Neural cell (in vitro differentiated cells): ENCODE results near the gene FABP1.

Experiments
- CTCF ChIP-seq: fragments of 450-650 bp; IDR thresholded peaks from 2 replicates; pipeline ENCODE4 v1.5.1; 2014; ENCODE audit warnings: antibody characterized with exemption, mild to moderate bottlenecking, moderate library complexity; ENCODE audit not compliant: poor library complexity, severe bottlenecking
- MXI1 ChIP-seq: fragments of 450-650 bp; conservative IDR thresholded peaks from 2 replicates; pipeline ENCODE4 v1.6.1; 2014; ENCODE audit warnings: antibody characterized with exemption, mild to moderate bottlenecking; ENCODE audit not compliant: poor library complexity, severe bottlenecking
- SMC3 ChIP-seq: fragments of 450-650 bp; conservative IDR thresholded peaks from 2 replicates; pipeline ENCODE4 v1.6.1; 2014; ENCODE audit warnings: antibody characterized with exemption, mild to moderate bottlenecking, moderate library complexity; ENCODE audit not compliant: poor library complexity
- TAF1 ChIP-seq: IDR thresholded peaks from 2 replicates; pipeline ENCODE4 v1.6.1; 2012; ENCODE audit warnings: low read depth

- TF ChIP-seq SMC3 (no peak), CTCF (no peak), MXI1 (no peak), TAF1 (no peak)
Measured at GRCh38 chr2:88144271-88144670, 16.4 kb upstream of the FABP1 start.
